Type B pancreatic cell (in vitro differentiated cells): ENCODE results near the gene C9orf152. TPM values are rescaled to one million over a fixed set of nuclear protein-coding genes. Genes with fewer than 3 reads are reported as not detected.
"Not testable (repeated sequence)": the region's sequence is repeated elsewhere in the genome, so short reads cannot be mapped to it uniquely, and the experiment has no call there.

ENCODE experiments used
- DNase-seq: peaks from one replicate; pipeline ENCODE4 v3.0.0; 2021; ENCODE audit warnings: mixed read lengths; ENCODE audit not compliant: unreplicated experiment; ENCODE audit errors: extremely low spot score
- H3K27ac Mint-ChIP-seq: 2 replicates; pipeline ENCODE4 v1.8.0; 2021; ENCODE audit warnings: mild to moderate bottlenecking, mixed read lengths
- H3K27me3 Mint-ChIP-seq: 2 replicates; pipeline ENCODE4 v1.8.0; 2021; ENCODE audit warnings: mixed read lengths
- H3K36me3 Mint-ChIP-seq: 2 replicates; pipeline ENCODE4 v1.8.0; 2021; ENCODE audit warnings: mixed read lengths
- H3K4me1 Mint-ChIP-seq: one replicate; pipeline ENCODE4 v1.8.0; 2021; ENCODE audit warnings: mixed read lengths; ENCODE audit not compliant: unreplicated experiment
- H3K4me3 Mint-ChIP-seq: 2 replicates; pipeline ENCODE4 v1.8.0; 2021; ENCODE audit warnings: mild to moderate bottlenecking, mixed read lengths
- H3K9me3 Mint-ChIP-seq: 2 replicates; pipeline ENCODE4 v1.8.0; 2021; ENCODE audit warnings: mixed read lengths
- CTCF ChIP-seq: fragments of 200-600 bp; sonication (generic); conservative IDR thresholded peaks from 2 replicates; pipeline ENCODE4 v1.5.0; 2021; ENCODE audit warnings: antibody characterized with exemption, mild to moderate bottlenecking
- total RNA-seq: library from RNA; stranded (reverse); gene quantifications from 2 replicates; pipeline ENCODE4 v1.2.1, GENCODE V29; 2021; ENCODE audit warnings: low replicate concordance

Gene C9orf152
- total RNA-seq, 1 donor from 2014 or later, result 2.8 TPM

GRCh38 chr9:110214090-110214489 is 6.1 kb upstream of the C9orf152 start:
- H3K9me3 Mint-ChIP-seq, result no peaks in the 10 kb centered on the region

GRCh38 chr9:110213413-110214044 is 5.6 kb upstream of the C9orf152 start:
- TF ChIP-seq CTCF, result no peak
- no peak overlapping the region for H3K4me3 Mint-ChIP-seq
- no peak for DNase-seq
- H3K27ac Mint-ChIP-seq, result no peak overlapping the region
- H3K4me1 Mint-ChIP-seq, result no peaks in the 10 kb centered on the region
- no peaks in the 10 kb centered on the region for H3K36me3 Mint-ChIP-seq
- H3K9me3 Mint-ChIP-seq, result no peaks in the 10 kb centered on the region
- H3K27me3 Mint-ChIP-seq, result peaks cover 6% of the 10 kb centered on the region

More at GRCh38 chr9:110214090-110214489, 6.1 kb upstream of the C9orf152 start:
- Mint-ChIP-seq H3K4me3 (no peak overlapping the region), H3K27ac (no peak overlapping the region), H3K27me3 (peaks cover 6% of the 10 kb centered on the region), H3K4me1 (no peaks in the 10 kb centered on the region), H3K36me3 (no peaks in the 10 kb centered on the region)
- TF ChIP-seq CTCF, result no peak
- DNase-seq, result no peak

- no peaks in the 10 kb centered on the region for H3K36me3 Mint-ChIP-seq
- no peak for DNase-seq
- H3K9me3 Mint-ChIP-seq, result no peaks in the 10 kb centered on the region
- no peak overlapping the region for H3K4me3 Mint-ChIP-seq
- no peak for TF ChIP-seq CTCF
- no peaks in the 10 kb centered on the region for H3K4me1 Mint-ChIP-seq
- H3K27me3 Mint-ChIP-seq, result peaks cover 10% of the 10 kb centered on the region
- H3K27ac Mint-ChIP-seq, result no peak overlapping the region
These were observed 803 bp downstream of the C9orf152 start for GRCh38 chr9:110207071-110207641.

- DNase-seq, result no peak
- Mint-ChIP-seq H3K27ac (no peak overlapping the region), H3K9me3 (no peaks in the 10 kb centered on the region), H3K36me3 (no peaks in the 10 kb centered on the region), H3K27me3 (peaks cover 10% of the 10 kb centered on the region), H3K4me1 (no peaks in the 10 kb centered on the region), H3K4me3 (no peak overlapping the region)
- no peak for TF ChIP-seq CTCF
These were observed 1.6 kb downstream of the C9orf152 start for GRCh38 chr9:110206389-110206788.

GRCh38 chr9:110205612-110206011 is 2.3 kb downstream of the C9orf152 start:
- not testable (repeated sequence) for H3K27ac Mint-ChIP-seq, H3K9me3 Mint-ChIP-seq, DNase-seq, H3K4me1 Mint-ChIP-seq, H3K27me3 Mint-ChIP-seq, H3K4me3 Mint-ChIP-seq, H3K36me3 Mint-ChIP-seq

- no peak overlapping the region for H3K4me3 Mint-ChIP-seq
- TF ChIP-seq CTCF, result no peak
- H3K36me3 Mint-ChIP-seq, result no peaks in the 10 kb centered on the region
- H3K4me1 Mint-ChIP-seq, result no peaks in the 10 kb centered on the region
- H3K9me3 Mint-ChIP-seq, result no peaks in the 10 kb centered on the region
- H3K27me3 Mint-ChIP-seq, result peaks cover 3% of the 10 kb centered on the region
- DNase-seq, result no peak
- H3K27ac Mint-ChIP-seq, result no peak overlapping the region
These were observed 5.7 kb downstream of the C9orf152 start for GRCh38 chr9:110202232-110202631.
